ENCODE results near the gene SNX30.

The SNX30 gene

DNA sequence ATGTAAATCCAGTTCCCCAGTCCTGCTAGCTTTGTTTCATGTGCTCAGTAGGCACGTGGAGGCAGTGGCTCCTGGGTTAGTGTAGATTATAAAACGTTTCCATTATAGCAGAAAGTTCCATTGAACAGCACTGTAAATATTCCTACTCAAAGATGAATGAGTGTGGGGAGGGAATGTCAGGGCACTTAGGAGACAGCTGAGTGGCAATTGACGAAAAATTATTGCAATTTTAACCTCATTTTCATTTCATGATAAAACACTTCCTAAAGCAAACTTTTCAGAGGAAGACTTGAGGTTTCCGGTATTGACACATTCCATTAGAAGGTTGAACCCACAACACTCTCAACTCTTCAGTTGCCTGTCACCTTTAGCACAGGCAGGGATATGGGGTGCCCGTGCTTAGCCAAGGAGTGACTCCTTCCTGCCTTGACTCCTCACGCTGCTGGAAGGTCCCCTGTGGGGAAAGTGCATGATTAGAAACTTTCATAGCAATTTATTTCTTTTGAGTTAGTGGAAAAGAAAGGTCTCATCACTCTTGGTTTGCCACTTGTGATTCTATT lies 98.9 kb downstream of the SNX30 start:
- no peak for DNase-seq (ENCODE audit: low read depth, low spot score)
- peaks cover 7% of the 10 kb centered on the region for H3K4me1 ChIP-seq (ENCODE audit: insufficient read depth, insufficient read length)
- H3K36me3 ChIP-seq (ENCODE audit: insufficient read depth, insufficient read length, low read length) = peaks cover 30% of the 10 kb centered on the region
- TF ChIP-seq YY1 (IDR thresholded peaks at IDR 0.05; ENCODE audit: insufficient read depth, insufficient read length) = no peak
- no peak for TF ChIP-seq SUZ12 (IDR thresholded peaks at IDR 0.05; ENCODE audit: extremely low read depth, insufficient read depth, insufficient read length)
- TF ChIP-seq ZNF274 (IDR thresholded peaks at IDR 0.05; ENCODE audit: low read depth, low read length) = no peak
- H3K27me3 ChIP-seq (ENCODE audit: insufficient read depth, insufficient read length) = no peaks in the 10 kb centered on the region
- H3K9me3 ChIP-seq (ENCODE audit: insufficient read depth, low read length) = no peaks in the 10 kb centered on the region
- no peak overlapping the region for H3K4me3 ChIP-seq (ENCODE audit: insufficient read length, low read depth)
- H3K9ac ChIP-seq (ENCODE audit: insufficient read length, low read depth) = no peak overlapping the region

DNA sequence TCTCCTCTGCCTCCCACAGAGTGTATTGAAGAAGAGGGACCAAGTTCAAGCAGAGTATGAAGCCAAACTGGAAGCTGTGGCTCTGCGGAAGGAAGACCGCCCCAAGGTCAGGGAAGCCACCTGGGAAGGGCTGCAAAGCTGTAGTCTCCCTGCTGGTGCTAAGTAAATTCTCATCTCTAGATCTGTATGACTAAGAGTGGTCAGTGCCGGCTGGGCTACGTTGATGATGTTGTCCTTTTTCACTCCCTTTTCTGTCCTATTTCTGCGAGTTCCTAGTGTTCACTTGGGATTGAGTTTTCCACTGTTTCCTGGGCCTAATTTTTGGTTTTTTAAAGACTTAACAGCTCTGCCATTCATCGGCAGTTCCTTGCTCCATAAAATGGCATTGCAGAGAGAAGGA lies 100.3 kb downstream of the SNX30 start:
- TF ChIP-seq SUZ12 (IDR thresholded peaks at IDR 0.05; ENCODE audit: extremely low read depth, insufficient read depth, insufficient read length) (no peak), ZNF274 (IDR thresholded peaks at IDR 0.05; ENCODE audit: low read depth, low read length) (no peak), YY1 (IDR thresholded peaks at IDR 0.05; ENCODE audit: insufficient read depth, insufficient read length) (no peak)
- no peaks in the 10 kb centered on the region for H3K27me3 ChIP-seq (ENCODE audit: insufficient read depth, insufficient read length)
- H3K9ac ChIP-seq (ENCODE audit: insufficient read length, low read depth) = no peak overlapping the region

DNA sequence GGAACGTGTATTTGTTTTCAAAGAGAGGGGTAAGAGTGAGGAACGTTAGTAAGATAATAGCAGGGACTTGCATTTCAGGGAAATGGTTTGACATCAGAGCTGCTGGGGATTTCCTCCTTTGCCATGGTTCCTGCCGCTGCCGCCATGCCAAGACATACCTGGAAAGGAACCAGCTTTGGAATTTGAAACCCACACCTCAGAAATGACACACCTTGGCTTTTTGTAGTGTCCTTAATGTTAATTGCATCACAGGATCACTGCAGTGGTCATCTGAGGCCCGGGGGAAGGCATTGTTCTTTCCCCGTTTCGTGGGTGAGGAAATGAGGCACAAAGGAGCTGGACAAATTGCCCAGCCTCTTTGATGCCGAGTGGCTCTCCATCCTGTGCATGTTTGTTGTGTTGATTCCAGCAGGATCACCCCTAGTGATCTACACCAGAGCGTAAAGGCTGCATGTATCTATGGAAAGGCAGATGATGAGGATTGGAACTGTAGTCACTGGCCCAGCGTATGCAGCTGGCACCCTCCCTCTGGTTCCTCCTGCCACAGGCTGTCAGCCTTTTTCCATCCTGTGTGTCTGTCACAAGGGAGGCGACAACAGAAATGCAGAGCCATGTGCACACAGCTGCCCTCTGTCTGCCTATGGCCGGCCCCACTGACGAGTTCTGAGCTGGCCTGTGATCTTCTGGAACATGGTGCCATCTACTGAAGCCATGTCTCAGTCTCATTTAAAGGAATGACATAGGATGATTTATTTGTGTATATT lies 102.4 kb downstream of the SNX30 start:
- no peak overlapping the region for H3K4me3 ChIP-seq (ENCODE audit: insufficient read length, low read depth)
- H3K27me3 ChIP-seq (ENCODE audit: insufficient read depth, insufficient read length) = no peaks in the 10 kb centered on the region
- TF ChIP-seq SUZ12 (IDR thresholded peaks at IDR 0.05; ENCODE audit: extremely low read depth, insufficient read depth, insufficient read length) (no peak), ZNF274 (IDR thresholded peaks at IDR 0.05; ENCODE audit: low read depth, low read length) (no peak), YY1 (IDR thresholded peaks at IDR 0.05; ENCODE audit: insufficient read depth, insufficient read length) (no peak)
- H3K4me1 ChIP-seq (ENCODE audit: insufficient read depth, insufficient read length) = peaks cover 9% of the 10 kb centered on the region
- peaks cover 27% of the 10 kb centered on the region for H3K36me3 ChIP-seq (ENCODE audit: insufficient read depth, insufficient read length, low read length)
- H3K9me3 ChIP-seq (ENCODE audit: insufficient read depth, low read length) = no peaks in the 10 kb centered on the region
- no peak for DNase-seq (ENCODE audit: low read depth, low spot score)
- H3K9ac ChIP-seq (ENCODE audit: insufficient read length, low read depth) = no peak overlapping the region

More for the DNA sequence above, 100.3 kb downstream of the SNX30 start:
- peaks cover 9% of the 10 kb centered on the region for H3K4me1 ChIP-seq (ENCODE audit: insufficient read depth, insufficient read length)
- H3K9me3 ChIP-seq (ENCODE audit: insufficient read depth, low read length) = no peaks in the 10 kb centered on the region
- H3K36me3 ChIP-seq (ENCODE audit: insufficient read depth, insufficient read length, low read length) = peaks cover 26% of the 10 kb centered on the region
- no peak for DNase-seq (ENCODE audit: low read depth, low spot score)
- H3K4me3 ChIP-seq (ENCODE audit: insufficient read length, low read depth) = no peak overlapping the region

DNA sequence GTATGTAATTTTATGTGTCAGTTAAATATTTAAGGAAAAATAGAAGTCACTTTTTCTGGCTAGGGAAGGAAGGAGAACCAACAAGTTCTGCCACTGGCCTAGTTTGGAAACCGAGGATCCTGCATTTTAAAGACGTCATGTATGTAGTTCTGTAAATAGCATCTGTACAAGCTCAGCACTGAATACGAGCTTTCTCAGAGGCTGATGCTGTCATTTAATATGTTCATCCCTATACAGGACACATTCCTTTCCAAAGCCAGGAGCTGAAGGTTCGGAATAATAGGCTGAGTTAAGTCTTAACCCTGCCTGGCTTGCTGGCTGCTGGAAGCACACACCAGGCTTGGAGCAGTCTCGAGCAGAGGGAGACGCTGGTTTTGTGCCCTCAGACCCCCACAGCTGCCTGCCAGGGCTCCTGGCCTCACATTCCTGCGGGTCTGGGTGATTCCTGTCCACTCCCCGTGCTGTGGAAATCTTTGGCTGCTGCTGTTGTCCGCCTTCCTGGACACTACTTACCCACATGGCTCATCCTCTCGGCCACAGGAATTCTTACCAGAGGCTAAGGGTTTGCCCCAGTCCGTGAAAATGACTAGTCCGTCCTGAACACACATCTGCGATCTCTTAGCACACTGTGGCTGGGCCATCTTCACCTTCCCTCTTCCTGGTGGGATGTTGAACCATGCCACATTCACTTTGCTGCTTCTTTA lies 103.5 kb downstream of the SNX30 start:
- H3K4me1 ChIP-seq (ENCODE audit: insufficient read depth, insufficient read length) = peaks cover 2% of the 10 kb centered on the region
- DNase-seq (ENCODE audit: low read depth, low spot score) = no peak
- no peak overlapping the region for H3K4me3 ChIP-seq (ENCODE audit: insufficient read length, low read depth)
- TF ChIP-seq SUZ12 (IDR thresholded peaks at IDR 0.05; ENCODE audit: extremely low read depth, insufficient read depth, insufficient read length) (no peak), ZNF274 (IDR thresholded peaks at IDR 0.05; ENCODE audit: low read depth, low read length) (no peak), YY1 (IDR thresholded peaks at IDR 0.05; ENCODE audit: insufficient read depth, insufficient read length) (no peak)
- no peaks in the 10 kb centered on the region for H3K9me3 ChIP-seq (ENCODE audit: insufficient read depth, low read length)
- H3K36me3 ChIP-seq (ENCODE audit: insufficient read depth, insufficient read length, low read length) = peaks cover 27% of the 10 kb centered on the region
- H3K9ac ChIP-seq (ENCODE audit: insufficient read length, low read depth) = no peak overlapping the region
- no peaks in the 10 kb centered on the region for H3K27me3 ChIP-seq (ENCODE audit: insufficient read depth, insufficient read length)

DNA sequence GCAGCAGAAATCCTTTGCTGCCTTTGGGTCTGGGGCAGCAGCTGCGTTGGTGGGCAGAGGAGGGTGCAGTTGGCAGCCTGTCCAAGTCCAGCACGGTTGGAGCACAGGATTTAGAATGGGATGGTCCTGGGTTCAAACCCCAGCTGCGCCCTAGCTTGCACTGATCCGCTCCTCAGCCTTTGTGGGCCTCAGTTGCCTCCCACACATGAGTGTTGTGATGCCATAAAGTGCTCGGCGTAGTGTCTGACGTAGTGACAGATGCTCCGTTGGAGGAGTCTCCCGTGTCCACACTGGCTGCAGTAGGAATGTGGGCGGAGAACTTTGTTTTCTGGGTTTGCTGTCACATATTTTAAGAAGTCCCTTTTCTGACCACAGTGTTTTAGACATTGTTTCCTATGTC lies 104.1 kb downstream of the SNX30 start:
- DNase-seq (ENCODE audit: low read depth, low spot score) = no peak
- Histone ChIP-seq H3K4me1 (ENCODE audit: insufficient read depth, insufficient read length) (peaks cover 2% of the 10 kb centered on the region), H3K36me3 (ENCODE audit: insufficient read depth, insufficient read length, low read length) (peaks cover 27% of the 10 kb centered on the region), H3K27me3 (ENCODE audit: insufficient read depth, insufficient read length) (no peaks in the 10 kb centered on the region), H3K4me3 (ENCODE audit: insufficient read length, low read depth) (no peak overlapping the region), H3K9ac (ENCODE audit: insufficient read length, low read depth) (no peak overlapping the region), H3K9me3 (ENCODE audit: insufficient read depth, low read length) (no peaks in the 10 kb centered on the region)
- no peak for TF ChIP-seq YY1 (IDR thresholded peaks at IDR 0.05; ENCODE audit: insufficient read depth, insufficient read length)
- no peak for TF ChIP-seq SUZ12 (IDR thresholded peaks at IDR 0.05; ENCODE audit: extremely low read depth, insufficient read depth, insufficient read length)
- no peak for TF ChIP-seq ZNF274 (IDR thresholded peaks at IDR 0.05; ENCODE audit: low read depth, low read length)

DNA sequence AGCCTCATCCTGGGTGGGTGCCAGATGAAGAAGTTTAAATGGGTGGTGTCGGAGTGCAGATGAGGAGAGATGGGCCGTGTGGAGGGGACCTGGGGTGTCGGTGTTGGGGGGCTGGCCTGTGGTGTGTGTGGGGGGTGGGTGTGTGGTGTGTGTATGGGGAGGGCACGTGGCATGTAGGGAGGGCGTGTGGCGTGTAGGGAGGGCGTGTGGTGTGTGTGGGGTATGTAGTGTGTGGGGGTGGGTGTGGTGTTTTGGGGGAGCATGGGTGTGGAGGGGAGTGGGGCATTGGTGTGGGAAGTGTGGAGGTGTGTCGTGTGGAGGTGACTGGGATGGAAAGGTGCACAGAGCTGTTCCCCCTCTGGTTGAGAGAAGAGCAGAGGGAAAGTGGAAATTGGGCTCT lies 105.6 kb downstream of the SNX30 start:
- peaks cover 20% of the 10 kb centered on the region for H3K36me3 ChIP-seq (ENCODE audit: insufficient read depth, insufficient read length, low read length)
- TF ChIP-seq SUZ12 (IDR thresholded peaks at IDR 0.05; ENCODE audit: extremely low read depth, insufficient read depth, insufficient read length) (no peak), YY1 (IDR thresholded peaks at IDR 0.05; ENCODE audit: insufficient read depth, insufficient read length) (no peak), ZNF274 (IDR thresholded peaks at IDR 0.05; ENCODE audit: low read depth, low read length) (no peak)
- no peaks in the 10 kb centered on the region for H3K9me3 ChIP-seq (ENCODE audit: insufficient read depth, low read length)
- no peak overlapping the region for H3K9ac ChIP-seq (ENCODE audit: insufficient read length, low read depth)
- H3K4me1 ChIP-seq (ENCODE audit: insufficient read depth, insufficient read length) = peaks cover 2% of the 10 kb centered on the region
- DNase-seq (ENCODE audit: low read depth, low spot score) = no peak
- no peaks in the 10 kb centered on the region for H3K27me3 ChIP-seq (ENCODE audit: insufficient read depth, insufficient read length)
- no peak overlapping the region for H3K4me3 ChIP-seq (ENCODE audit: insufficient read length, low read depth)

DNA sequence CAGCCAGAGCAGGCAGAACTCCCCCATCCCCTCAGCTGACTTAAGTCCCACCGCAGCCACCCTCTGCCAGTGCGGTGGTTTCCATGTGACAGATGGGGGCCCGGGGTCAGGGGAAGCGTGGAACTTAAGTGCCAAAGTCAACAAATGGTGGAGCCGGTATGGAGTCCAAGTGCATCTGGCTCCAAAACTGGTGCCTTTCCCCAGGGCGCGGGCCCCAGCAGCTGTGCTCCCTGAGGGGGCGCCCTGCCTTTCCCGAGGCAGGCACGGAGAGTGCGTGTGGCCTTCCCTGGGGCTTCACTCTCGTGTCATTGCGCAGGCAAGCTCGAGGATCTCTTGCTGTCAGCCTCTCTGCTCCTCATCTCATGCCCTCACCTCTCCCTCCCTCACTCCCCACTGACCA lies 106.3 kb downstream of the SNX30 start:
- Histone ChIP-seq H3K27me3 (ENCODE audit: insufficient read depth, insufficient read length) (no peaks in the 10 kb centered on the region), H3K9me3 (ENCODE audit: insufficient read depth, low read length) (no peaks in the 10 kb centered on the region), H3K9ac (ENCODE audit: insufficient read length, low read depth) (no peak overlapping the region), H3K4me1 (ENCODE audit: insufficient read depth, insufficient read length) (peaks cover 2% of the 10 kb centered on the region), H3K4me3 (ENCODE audit: insufficient read length, low read depth) (no peak overlapping the region), H3K36me3 (ENCODE audit: insufficient read depth, insufficient read length, low read length) (peaks cover 18% of the 10 kb centered on the region)
- TF ChIP-seq SUZ12 (IDR thresholded peaks at IDR 0.05; ENCODE audit: extremely low read depth, insufficient read depth, insufficient read length) (no peak), ZNF274 (IDR thresholded peaks at IDR 0.05; ENCODE audit: low read depth, low read length) (no peak), YY1 (IDR thresholded peaks at IDR 0.05; ENCODE audit: insufficient read depth, insufficient read length) (no peak)
- no peak for DNase-seq (ENCODE audit: low read depth, low spot score)
